GM21367 (cell line): ENCODE measurements around the gene ZMYND10.

ENCODE experiments used
- ATAC-seq: cut with Tn5 transposase; IDR thresholded peaks from one replicate; pipeline ENCODE4 v1.9.1; 2021; ENCODE audit not compliant: unreplicated experiment

The ZMYND10 gene

DNA sequence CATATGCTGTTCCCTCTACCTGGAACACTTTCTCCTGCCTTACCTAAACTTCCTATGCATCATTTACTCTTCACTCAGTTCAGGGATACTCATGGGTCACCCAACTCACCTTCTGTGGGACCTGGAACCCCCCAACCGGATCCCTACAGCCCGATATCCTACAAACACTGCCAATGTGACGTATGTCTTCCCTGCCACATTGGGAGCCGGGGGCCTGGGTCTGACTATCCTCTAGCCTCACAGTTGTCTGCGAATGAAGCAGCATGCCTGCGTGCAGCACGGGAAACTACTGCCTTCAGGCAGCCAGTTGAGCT, 4.6 kb upstream of the ZMYND10 start:
- ATAC-seq, result no peak

GRCh38 chr3:50347187-50347813, 1.8 kb upstream of the ZMYND10 start:
- no peak for ATAC-seq

DNA sequence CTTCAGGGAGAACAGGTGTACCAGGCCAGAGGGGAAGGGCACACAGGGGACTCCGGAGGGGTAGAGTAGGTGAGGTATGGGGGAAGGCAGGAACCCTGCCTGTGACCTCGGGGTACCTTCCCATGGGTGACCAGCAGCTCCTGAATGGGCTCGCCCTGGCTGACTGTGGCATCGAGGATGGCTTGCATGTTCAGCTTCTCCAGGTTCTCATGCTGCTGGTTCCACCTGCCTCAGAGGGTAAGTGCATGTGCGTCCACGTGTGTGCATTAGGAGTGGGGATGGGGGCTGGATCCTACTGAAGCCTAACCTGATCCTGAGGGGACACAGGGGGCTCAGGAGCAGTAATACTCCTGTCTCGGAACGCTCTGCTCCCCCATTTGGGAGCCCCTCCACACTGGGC, 524 bp downstream of the ZMYND10 start:
- no peak for ATAC-seq

DNA sequence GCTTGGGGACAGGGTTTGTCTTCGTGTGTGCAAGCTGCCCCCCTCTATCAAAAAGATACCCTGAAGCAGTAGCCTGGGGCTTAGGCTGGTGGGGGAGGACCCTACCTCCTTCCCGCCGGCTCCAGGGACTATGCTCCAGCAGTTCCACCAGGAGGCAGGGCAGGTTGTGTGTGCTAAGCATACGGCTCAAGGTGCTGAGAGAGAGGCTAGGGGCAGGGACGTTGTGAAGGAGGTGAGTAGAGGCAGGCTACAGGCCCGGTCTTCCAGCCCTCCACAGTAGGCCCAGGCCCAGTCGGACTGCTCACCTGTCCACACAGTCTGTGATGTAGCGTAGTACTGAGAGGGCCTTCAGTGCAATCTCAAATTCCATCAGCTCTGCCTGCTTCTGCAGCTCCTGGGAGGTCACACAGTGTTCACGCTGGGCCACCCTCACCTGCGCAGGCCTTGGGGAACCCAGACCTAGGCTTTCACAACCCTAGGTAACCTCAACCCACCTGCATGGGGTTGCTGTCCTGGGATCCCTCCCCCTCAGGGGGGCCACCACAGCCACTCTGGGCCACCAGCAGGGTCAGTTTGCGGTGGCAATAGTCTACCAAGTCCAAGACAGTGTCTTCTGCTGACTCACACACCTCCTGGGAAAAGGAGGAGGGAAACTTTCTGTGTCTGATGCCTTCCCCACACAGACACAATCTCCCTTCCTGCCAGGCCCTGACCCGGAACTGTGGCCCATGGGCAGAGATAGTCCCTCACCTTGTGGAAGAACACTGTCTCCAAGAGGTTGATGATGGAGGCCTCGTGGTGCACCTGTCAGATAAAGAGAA, 2.5 kb downstream of the ZMYND10 start:
- ATAC-seq, result no peak

GRCh38 chr3:50341996-50342650, 3.4 kb downstream of the ZMYND10 start:
- ATAC-seq, result no peak

- no peak for ATAC-seq
Measured at GRCh38 chr3:50341537-50341936, 4.0 kb downstream of the ZMYND10 start.

GRCh38 chr3:50340448-50341329, 4.8 kb downstream of the ZMYND10 start, which contains the start of gene RASSF1:
TSS of gene RASSF1 (minus strand) at chr3:50340836. CDS start at chr3:50340805, 31 bp downstream.
- no peak for ATAC-seq

- ATAC-seq, result no peak
Measured at GRCh38 chr3:50340147-50340447, 5.4 kb downstream of the ZMYND10 start.

DNA sequence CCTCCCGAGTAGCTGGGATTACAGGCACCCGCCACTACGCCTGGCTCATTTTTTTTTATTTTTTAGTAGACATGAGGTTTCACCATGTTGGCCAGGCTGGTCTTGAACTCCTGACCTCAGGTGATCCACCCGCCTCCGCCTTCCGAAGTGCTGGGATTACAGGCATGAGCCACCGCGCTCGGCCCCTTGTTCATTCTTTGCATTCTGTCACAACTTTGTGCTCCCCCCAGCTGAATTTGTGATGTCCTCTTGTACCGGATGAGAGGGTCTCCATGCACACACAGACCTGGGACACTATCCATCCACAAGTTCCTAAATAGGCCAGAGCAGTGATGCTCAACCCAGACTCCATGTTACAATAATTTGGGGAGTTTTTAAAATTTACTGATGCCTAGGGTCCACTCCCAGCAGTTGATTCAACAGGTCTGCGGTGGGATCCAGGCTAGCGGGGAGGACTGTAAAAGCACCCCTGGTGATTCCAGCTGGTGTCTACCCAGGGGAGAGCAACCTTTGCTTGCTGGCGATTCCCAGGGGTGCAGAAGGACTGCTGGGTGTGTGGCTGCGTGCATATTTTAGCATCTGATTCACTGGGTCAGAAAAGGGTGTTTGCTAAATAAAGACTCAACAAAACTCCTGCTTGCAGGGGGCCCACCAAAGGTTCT, 5.9 kb downstream of the ZMYND10 start:
- ATAC-seq, result no peak

DNA sequence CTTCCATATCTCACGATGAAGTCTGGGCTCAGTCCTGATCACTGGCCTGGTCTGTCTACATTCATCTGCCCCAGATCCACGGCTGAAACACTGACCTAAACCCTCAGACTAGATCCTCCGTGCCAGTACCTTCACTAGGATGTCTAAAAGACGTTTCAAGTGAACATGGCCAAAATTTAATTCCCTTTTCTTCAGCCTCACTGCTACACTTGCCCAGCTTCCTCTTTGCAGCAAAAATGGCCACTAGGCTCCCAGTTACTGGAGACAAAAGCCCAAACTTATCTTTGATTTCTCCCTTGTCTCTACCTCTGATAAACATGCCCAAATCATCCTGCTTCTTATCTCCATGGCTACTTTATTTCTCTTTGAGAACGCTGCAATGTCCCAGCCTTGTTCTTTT, 6.6 kb downstream of the ZMYND10 start:
- no peak for ATAC-seq

GRCh38 chr3:50337175-50337861, 8.2 kb downstream of the ZMYND10 start:
- ATAC-seq, result peak; percentile 68

DNA sequence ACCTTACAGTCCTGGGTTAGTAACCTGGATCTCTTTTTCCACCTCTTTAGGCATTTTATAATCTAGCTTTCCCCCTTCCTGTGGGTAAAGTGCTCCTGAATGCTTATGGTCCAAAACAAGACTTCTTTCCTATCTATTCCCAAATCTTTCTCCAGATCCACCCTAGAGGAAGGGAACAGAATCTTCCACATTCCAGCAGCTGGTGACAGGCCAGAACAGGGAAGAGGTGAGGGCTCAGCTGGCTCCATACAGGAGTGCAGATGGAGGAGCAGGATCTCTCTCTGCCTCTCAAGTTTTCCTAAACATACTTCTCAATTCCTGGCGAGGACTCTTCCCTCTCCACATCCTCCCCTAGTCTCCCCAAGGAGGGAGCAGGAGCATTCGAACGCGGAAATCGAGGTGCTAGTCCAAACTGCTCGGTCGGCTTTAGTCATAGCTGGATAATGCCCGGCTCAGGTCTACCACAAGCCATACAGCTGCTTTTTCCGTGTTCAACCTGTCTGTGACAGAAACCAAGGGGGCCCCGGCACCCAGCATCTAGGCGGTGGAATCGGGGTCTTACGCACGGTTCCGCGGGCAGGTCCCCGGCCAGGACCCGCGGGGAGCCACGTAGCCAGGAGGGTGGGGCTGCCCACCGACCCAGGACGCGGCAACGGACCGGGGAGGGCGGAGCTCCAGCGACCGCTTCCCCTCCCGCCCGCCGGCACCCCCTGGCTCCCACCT, 8.9 kb downstream of the ZMYND10 start:
- peak; percentile 24 for ATAC-seq

DNA sequence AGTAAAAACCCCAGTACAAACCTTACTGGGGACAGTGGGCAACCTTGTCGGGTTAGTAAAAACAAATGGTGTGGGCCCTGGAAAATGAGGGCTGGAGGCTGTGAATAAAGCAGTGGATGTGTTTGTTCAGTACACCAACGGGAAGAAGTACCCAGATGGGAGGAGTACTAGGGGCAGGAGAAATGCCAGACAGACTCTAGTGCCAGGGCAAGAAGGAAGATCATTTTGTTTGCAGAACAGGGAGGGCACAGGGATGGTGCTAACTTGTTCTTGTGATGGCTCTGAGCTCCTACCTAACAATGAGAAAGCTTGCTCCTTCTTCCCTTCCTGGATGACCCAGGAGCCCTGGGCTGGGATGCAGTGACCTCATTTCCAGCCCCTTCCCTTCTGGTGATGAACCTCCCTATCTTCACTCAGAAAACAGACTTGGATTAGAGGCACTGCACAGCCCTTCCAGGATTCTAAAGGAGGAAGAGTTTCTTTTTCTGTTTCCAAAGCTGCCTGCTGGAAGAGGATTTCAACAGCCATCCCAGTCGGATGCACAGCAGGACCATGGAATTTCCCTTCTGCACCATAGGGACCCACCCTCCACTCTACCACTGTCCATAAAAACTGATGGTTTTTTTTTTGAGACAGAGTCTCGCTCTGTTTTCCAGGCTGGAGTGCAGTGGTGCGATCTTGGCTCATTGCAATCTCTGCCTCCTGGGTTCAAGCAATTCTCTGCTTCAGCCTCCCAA, 11.0 kb downstream of the ZMYND10 start:
- ATAC-seq, result no peak

- ATAC-seq, result no peak
Measured at GRCh38 chr3:50333744-50334328, 11.7 kb downstream of the ZMYND10 start.

DNA sequence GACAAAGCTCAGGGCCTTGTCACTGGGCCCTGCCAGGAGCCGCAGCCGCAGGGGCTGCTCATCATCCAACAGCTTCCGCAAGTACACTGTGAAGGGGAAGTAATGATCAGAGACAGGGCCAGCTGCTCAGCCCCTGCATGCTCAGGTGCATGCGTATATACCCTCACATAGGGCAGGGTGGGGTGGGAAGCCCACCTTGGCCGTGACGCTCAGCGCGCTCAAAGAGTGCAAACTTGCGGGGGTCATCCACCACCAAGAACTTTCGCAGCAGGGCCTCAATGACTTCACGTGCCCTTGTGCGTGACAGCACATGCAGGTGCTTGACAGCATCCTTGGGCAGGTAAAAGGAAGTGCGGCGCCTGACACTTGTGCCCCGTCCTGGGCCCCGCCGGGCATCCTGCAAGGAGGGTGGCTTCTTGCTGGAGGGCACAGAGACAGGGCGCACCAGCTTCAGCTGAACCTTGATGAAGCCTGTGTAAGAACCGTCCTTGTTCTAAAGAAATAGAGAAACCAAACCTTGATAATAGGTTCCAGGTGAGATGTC, 14.1 kb downstream of the ZMYND10 start:
- ATAC-seq, result no peak

DNA sequence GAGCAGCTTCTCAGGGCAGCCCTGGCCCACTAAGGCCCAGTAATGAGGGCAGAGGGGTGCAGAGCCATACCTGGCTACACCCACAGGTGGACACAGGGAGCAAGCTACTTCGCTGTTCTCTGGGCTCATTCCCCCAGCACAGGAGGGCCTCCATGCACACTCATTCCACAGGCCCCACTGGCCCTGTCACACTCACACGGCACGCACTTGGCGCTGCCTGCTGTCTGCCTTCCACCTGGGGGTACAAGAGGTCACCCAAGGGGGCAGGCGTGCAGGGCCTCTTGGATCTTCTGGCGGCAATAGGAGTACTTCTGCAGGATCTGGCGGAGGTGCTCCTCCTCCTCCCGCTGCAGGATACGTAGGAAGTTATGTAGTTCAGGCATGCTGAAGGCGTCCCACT, 15.2 kb downstream of the ZMYND10 start:
- no peak for ATAC-seq

GRCh38 chr3:50327943-50328691, 17.4 kb downstream of the ZMYND10 start, which contains the start of gene TUSC2:
TSS of gene TUSC2 (minus strand) at chr3:50328223. CDS start at chr3:50328099, 124 bp downstream.
- peak; percentile 66 for ATAC-seq
